Neuronal stem cell (in vitro differentiated cells): Measurements from ENCODE around the gene WDR18. TPM values are rescaled to one million over a fixed set of nuclear protein-coding genes. Genes with fewer than 3 reads are reported as not detected.

Experiments
- DNase-seq: peaks from one replicate; pipeline ENCODE4 v3.0.0-alpha.2; 2013; ENCODE audit warnings: low spot score
- H2AFZ ChIP-seq: one replicate; pipeline ENCODE4 v1.6.1; 2013; ENCODE audit warnings: mild to moderate bottlenecking, low read length, inconsistent platforms
- H2AK5ac ChIP-seq: 2 replicates; pipeline ENCODE4 v1.6.1; 2013; ENCODE audit warnings: low read depth, mild to moderate bottlenecking, inconsistent platforms, low read length, moderate library complexity, mixed read lengths
- H2BK120ac ChIP-seq: 2 replicates; pipeline ENCODE4 v1.6.1; 2013; ENCODE audit warnings: low read depth, mild to moderate bottlenecking, inconsistent platforms, low read length, moderate library complexity, mixed read lengths
- H2BK12ac ChIP-seq: one replicate; pipeline ENCODE4 v1.6.1; 2013; ENCODE audit warnings: low read length, inconsistent platforms
- H2BK15ac ChIP-seq: 2 replicates; pipeline ENCODE4 v1.6.1; 2013; ENCODE audit warnings: mild to moderate bottlenecking, low read length, inconsistent platforms, mixed read lengths
- H2BK5ac ChIP-seq: one replicate; pipeline ENCODE4 v1.6.1; 2013; ENCODE audit warnings: inconsistent platforms, mild to moderate bottlenecking, low read length, moderate library complexity
- H3K14ac ChIP-seq: one replicate; pipeline ENCODE4 v1.6.1; 2013; ENCODE audit warnings: low read length, inconsistent platforms
- H3K18ac ChIP-seq: 2 replicates; pipeline ENCODE4 v1.6.1; 2013; ENCODE audit warnings: low read length, inconsistent platforms
- H3K23ac ChIP-seq: 2 replicates; pipeline ENCODE4 v1.6.1; 2013; ENCODE audit warnings: low read depth, mild to moderate bottlenecking, mixed read lengths, low read length, inconsistent platforms; ENCODE audit not compliant: poor library complexity
- H3K27ac ChIP-seq: replicated peaks from 3 replicates; pipeline ENCODE4 v1.5.1; 2013; ENCODE audit warnings: low read length, inconsistent platforms
- H3K27me3 ChIP-seq, 3 experiments: 2 replicates each; pipeline ENCODE4 v1.6.1; 2013; ENCODE audit warnings: low read length in 3 of 3, mild to moderate bottlenecking in 2 of 3, inconsistent platforms in 1 of 3, low read depth in 1 of 3, mixed read lengths in 1 of 3, moderate library complexity in 1 of 3; ENCODE audit not compliant: control insufficient read depth in 3 of 3, insufficient read depth in 3 of 3
- H3K36me3 ChIP-seq, 2 donors: replicated peaks in 1 of 2; 2 replicates each; pipeline ENCODE4 v1.6.1; 2013; ENCODE audit warnings: low read length in 2 of 2; ENCODE audit not compliant: control insufficient read depth in 2 of 2, insufficient read depth in 2 of 2
- H3K4ac ChIP-seq: 2 replicates; pipeline ENCODE4 v1.6.1; 2013; ENCODE audit warnings: inconsistent platforms, mild to moderate bottlenecking, low read length, moderate library complexity
- H3K4me1 ChIP-seq, 2 donors: 1 replicate in 1 of 2; 2 replicates in 1 of 2; pipeline ENCODE4 v1.6.1; 2013; ENCODE audit warnings: low read length in 2 of 2, low read depth in 1 of 2; ENCODE audit not compliant: control insufficient read depth in 2 of 2, insufficient read depth in 1 of 2
- H3K4me2 ChIP-seq: one replicate; pipeline ENCODE4 v1.6.1; 2013; ENCODE audit warnings: mild to moderate bottlenecking, low read length, inconsistent platforms; ENCODE audit not compliant: insufficient read depth, poor library complexity, severe bottlenecking
- H3K4me3 ChIP-seq, 2 donors: 2 replicates each; pipeline ENCODE4 v1.5.1; 2013; ENCODE audit warnings: low read length in 2 of 2, mild to moderate bottlenecking in 2 of 2, inconsistent platforms in 1 of 2, moderate library complexity in 1 of 2
- H3K79me1 ChIP-seq: one replicate; pipeline ENCODE4 v1.6.1; 2013; ENCODE audit warnings: low read depth, mild to moderate bottlenecking, inconsistent platforms, low read length, moderate library complexity
- H3K9ac ChIP-seq: one replicate; pipeline ENCODE4 v1.6.1; 2013; ENCODE audit warnings: mild to moderate bottlenecking, low read depth, low read length, inconsistent platforms; ENCODE audit not compliant: poor library complexity
- H3K9me3 ChIP-seq, 2 donors: replicated peaks in 1 of 2; 2 replicates each; pipeline versions ENCODE3 to v1.6.1; 2013; ENCODE audit warnings: low read length in 2 of 2, mild to moderate bottlenecking in 2 of 2, inconsistent platforms in 1 of 2, low read depth in 1 of 2, mixed read lengths in 1 of 2, moderate library complexity in 1 of 2; ENCODE audit not compliant: control insufficient read depth in 2 of 2, insufficient read depth in 1 of 2
- H4K8ac ChIP-seq: one replicate; pipeline ENCODE4 v1.6.1; 2013; ENCODE audit warnings: low read depth, mild to moderate bottlenecking, inconsistent platforms, low read length, moderate library complexity
- H4K91ac ChIP-seq: one replicate; pipeline ENCODE4 v1.6.1; 2013; ENCODE audit warnings: low read length, low read depth, mild to moderate bottlenecking, inconsistent platforms; ENCODE audit not compliant: poor library complexity
- WGBS, 2 donors: extraction: QIAGEN DNeasy Blood & Tissue Kit; methylation state at CpG; one replicate each; pipeline ENCODE4 v1.1.7; 2013; ENCODE audit warnings: missing lambda C conversion rate in 2 of 2, mixed read lengths in 1 of 2; ENCODE audit not compliant: insufficient read length in 2 of 2, insufficient replicate concordance in 1 of 2; ENCODE audit errors: extremely low coverage in 2 of 2; 5-methylcytosine and 5-hydroxymethylcytosine counted together
- polyA plus RNA-seq, 2 experiments: library from polyadenylated mRNA; stranded (reverse); fragments of 200-250 nt; gene quantifications; one replicate each; pipeline ENCODE4 v1.2.3, GENCODE V29; 2013

WDR18 gene
- 42.0 TPM for polyA plus RNA-seq (2013, experiment 1 of 2)
- polyA plus RNA-seq (2013, experiment 2 of 2), result 41.4 TPM

- Histone ChIP-seq H3K79me1 (peaks cover 9% of the 10 kb centered on the region), H4K91ac (peak within 1 kb of the TSS; percentile 97), H2AFZ (peak within 1 kb of the TSS; percentile 98), H3K36me3 (peaks cover 16 to 35% of the 10 kb centered on the region in 2 donors), H3K14ac (peak within 1 kb of the TSS; percentile 97), H2BK120ac (peak within 1 kb of the TSS; percentile 2), H3K9me3 (no peaks in the 10 kb centered on the region), H3K4me2 (peak within 1 kb of the TSS; percentile 89), H4K8ac (no peak within 1 kb of the TSS), H3K4me1 (peaks cover 15 to 16% of the 10 kb centered on the region in 2 donors), H3K4me3 (peak within 1 kb of the TSS; percentile 99 to 100), H2BK12ac (peak within 1 kb of the TSS; percentile 94), H2BK5ac (peak within 1 kb of the TSS; percentile 98), H3K23ac (peak within 1 kb of the TSS; percentile 99), H3K4ac (peak within 1 kb of the TSS; percentile 99), H2BK15ac (peak within 1 kb of the TSS; percentile 97), H2AK5ac (peak within 1 kb of the TSS; percentile 99), H3K27me3 (no peaks in the 10 kb centered on the region), H3K18ac (peak within 1 kb of the TSS; percentile 100), H3K27ac (peak within 1 kb of the TSS; percentile 98), H3K9ac (peak within 1 kb of the TSS; percentile 100)
- peak; percentile 88 for DNase-seq
- no CpG with 5 or more reads among the region's 78 CpGs for WGBS, 2 donors
Observed at GRCh38 chr19:984165-984967, at the start of gene WDR18. TSS of gene WDR18 (plus strand) at chr19:984345. CDS start at chr19:984354, 9 bp downstream.

GRCh38 chr19:934865-935479 lies 49.2 kb upstream of the WDR18 start:
- no peak overlapping the region for H3K14ac ChIP-seq
- no peak overlapping the region for H4K91ac ChIP-seq
- H2BK15ac ChIP-seq, result no peak overlapping the region
- H3K9ac ChIP-seq, result no peak overlapping the region
- no peak overlapping the region for H3K27ac ChIP-seq
- no CpG with 5 or more reads among the region's 31 CpGs for WGBS, 2 donors
- no peak for DNase-seq
- H3K4me2 ChIP-seq, result no peak overlapping the region
- no peak overlapping the region for H3K4ac ChIP-seq
- H2BK120ac ChIP-seq, result no peak overlapping the region
- H3K27me3 ChIP-seq, result no peaks in the 10 kb centered on the region
- H3K79me1 ChIP-seq, result peaks cover 38% of the 10 kb centered on the region
- no peak overlapping the region for H3K4me3 ChIP-seq
- no peak overlapping the region for H2BK12ac ChIP-seq
- peaks cover 35 to 83% of the 10 kb centered on the region in 2 donors for H3K36me3 ChIP-seq
- H3K9me3 ChIP-seq, result peaks cover 0 to 3% of the 10 kb centered on the region in 2 donors
- H2AFZ ChIP-seq, result no peak overlapping the region
- peak overlapping the region; percentile 90 for H2BK5ac ChIP-seq
- no peak overlapping the region for H3K23ac ChIP-seq
- peak overlapping the region; percentile 28 for H3K18ac ChIP-seq
- peak overlapping the region; percentile 75 for H2AK5ac ChIP-seq
- no peak overlapping the region for H4K8ac ChIP-seq
- H3K4me1 ChIP-seq, result peaks cover 4 to 7% of the 10 kb centered on the region in 2 donors

GRCh38 chr19:936175-936546 lies 48.0 kb upstream of the WDR18 start:
- no peak overlapping the region for H3K9ac ChIP-seq
- H2BK15ac ChIP-seq, result no peak overlapping the region
- H3K23ac ChIP-seq, result no peak overlapping the region
- no peak overlapping the region for H3K4me2 ChIP-seq
- peaks cover 0 to 3% of the 10 kb centered on the region in 2 donors for H3K9me3 ChIP-seq
- peaks cover 33 to 81% of the 10 kb centered on the region in 2 donors for H3K36me3 ChIP-seq
- H3K14ac ChIP-seq, result no peak overlapping the region
- peak overlapping the region; percentile 96 for H4K8ac ChIP-seq
- H3K18ac ChIP-seq, result no peak overlapping the region
- peaks cover 41% of the 10 kb centered on the region for H3K79me1 ChIP-seq
- no peak overlapping the region for H3K4ac ChIP-seq
- H2BK120ac ChIP-seq, result no peak overlapping the region
- H2AK5ac ChIP-seq, result no peak overlapping the region
- no CpG with 5 or more reads among the region's 10 CpGs for whole genome bisulfite sequencing, 2 donors
- no peak overlapping the region for H4K91ac ChIP-seq
- no peaks in the 10 kb centered on the region for H3K27me3 ChIP-seq
- no peak overlapping the region for H2BK5ac ChIP-seq
- H2AFZ ChIP-seq, result no peak overlapping the region
- no peak for DNase-seq
- no peak overlapping the region for H3K4me3 ChIP-seq
- no peak overlapping the region for H2BK12ac ChIP-seq
- H3K27ac ChIP-seq, result no peak overlapping the region
- H3K4me1 ChIP-seq, result peaks cover 4 to 7% of the 10 kb centered on the region in 2 donors

GRCh38 chr19:937259-937694 lies 46.9 kb upstream of the WDR18 start:
- Histone ChIP-seq H2AK5ac (no peak overlapping the region), H3K36me3 (peaks cover 31 to 83% of the 10 kb centered on the region in 2 donors), H3K27ac (no peak overlapping the region), H3K4me3 (no peak overlapping the region), H3K4me1 (peaks cover 4 to 11% of the 10 kb centered on the region in 2 donors), H3K4ac (no peak overlapping the region), H3K18ac (no peak overlapping the region), H2BK5ac (no peak overlapping the region), H3K9ac (no peak overlapping the region), H4K91ac (no peak overlapping the region), H2BK15ac (no peak overlapping the region), H3K9me3 (peaks cover 0 to 3% of the 10 kb centered on the region in 2 donors), H2BK12ac (no peak overlapping the region), H3K23ac (no peak overlapping the region), H2BK120ac (no peak overlapping the region), H3K4me2 (no peak overlapping the region), H4K8ac (no peak overlapping the region), H2AFZ (no peak overlapping the region), H3K79me1 (peaks cover 44% of the 10 kb centered on the region), H3K27me3 (no peaks in the 10 kb centered on the region), H3K14ac (no peak overlapping the region)
- WGBS, 2 donors, result no CpG with 5 or more reads among the region's 16 CpGs
- no peak for DNase-seq
